Muscle layer of colon (tissue), 2 donors: ENCODE results near the gene ZBTB2.

Experiments used
- H3K27ac ChIP-seq: one replicate; pipeline ENCODE4 v1.7.0; 2013; ENCODE audit warnings: low read depth, mild to moderate bottlenecking, low read length, moderate library complexity
- H3K27me3 ChIP-seq, 2 donors: one replicate each; pipeline ENCODE4 v1.7.0; 2013; ENCODE audit warnings: low read length in 2 of 2, mild to moderate bottlenecking in 2 of 2; ENCODE audit not compliant: insufficient read depth in 2 of 2, control insufficient read depth in 1 of 2
- H3K36me3 ChIP-seq: one replicate; pipeline ENCODE4 v1.7.0; 2013; ENCODE audit warnings: mild to moderate bottlenecking, low read length; ENCODE audit not compliant: insufficient read depth
- H3K4me1 ChIP-seq: one replicate; pipeline ENCODE4 v1.7.0; 2013; ENCODE audit warnings: mild to moderate bottlenecking, low read length; ENCODE audit not compliant: insufficient read depth
- H3K4me3 ChIP-seq, 2 donors: one replicate each; pipeline ENCODE4 v1.7.0; 2013; ENCODE audit warnings: low read length in 2 of 2, low read depth in 1 of 2, mild to moderate bottlenecking in 1 of 2, moderate library complexity in 1 of 2
- H3K9ac ChIP-seq: one replicate; pipeline ENCODE4 v1.7.0; 2013; ENCODE audit warnings: low read length
- H3K9me3 ChIP-seq: one replicate; pipeline ENCODE4 v1.7.0; 2013; ENCODE audit warnings: mild to moderate bottlenecking, low read length
- donor health status: abdominal sarcoma.
- donor health status: Adenocarcinoma of cecum.

Gene ZBTB2

DNA sequence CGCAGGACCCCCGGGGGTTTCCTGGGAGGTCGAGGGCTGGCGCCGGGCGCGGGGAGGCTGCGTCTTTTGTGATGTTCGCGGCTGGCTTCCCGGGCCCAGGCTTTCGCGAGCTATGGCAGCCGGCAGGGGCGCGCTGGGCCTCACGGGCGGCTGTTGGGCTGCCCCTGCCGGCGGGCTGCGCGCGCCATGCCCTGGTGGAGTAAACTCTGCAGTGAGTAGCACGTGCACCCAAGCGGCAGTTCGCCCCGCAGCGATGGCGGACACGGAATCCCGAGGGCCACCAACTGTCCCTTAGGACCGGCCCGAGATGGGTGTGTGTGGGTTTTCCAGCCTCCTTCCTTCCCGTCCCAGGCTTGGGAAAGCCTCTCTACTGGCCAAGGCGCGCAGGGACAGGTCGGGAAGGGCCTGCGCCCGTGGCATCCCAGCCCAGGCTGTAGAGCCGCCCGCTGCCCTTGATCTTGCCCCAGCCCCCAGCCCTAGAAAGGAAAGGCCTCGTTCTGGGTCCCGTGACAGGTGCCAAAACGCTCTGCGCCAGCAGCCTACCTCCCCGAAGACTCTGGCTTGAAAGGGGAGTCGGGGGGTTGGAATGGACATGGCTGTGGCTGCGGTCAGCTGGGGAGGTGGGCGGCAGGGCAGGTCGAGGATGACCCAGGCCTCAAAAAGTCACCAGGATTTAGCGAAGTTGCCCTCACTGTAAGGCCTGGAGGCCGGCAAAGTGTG, 49.7 kb downstream of the ZBTB2 start:
- Histone ChIP-seq H3K4me1 (peaks cover 24% of the 10 kb centered on the region), H3K27me3 (no peaks in the 10 kb centered on the region), H3K9me3 (no peaks in the 10 kb centered on the region), H3K9ac (no peak overlapping the region), H3K36me3 (peaks cover 12% of the 10 kb centered on the region), H3K27ac (no peak overlapping the region), H3K4me3 (no peak overlapping the region)

DNA sequence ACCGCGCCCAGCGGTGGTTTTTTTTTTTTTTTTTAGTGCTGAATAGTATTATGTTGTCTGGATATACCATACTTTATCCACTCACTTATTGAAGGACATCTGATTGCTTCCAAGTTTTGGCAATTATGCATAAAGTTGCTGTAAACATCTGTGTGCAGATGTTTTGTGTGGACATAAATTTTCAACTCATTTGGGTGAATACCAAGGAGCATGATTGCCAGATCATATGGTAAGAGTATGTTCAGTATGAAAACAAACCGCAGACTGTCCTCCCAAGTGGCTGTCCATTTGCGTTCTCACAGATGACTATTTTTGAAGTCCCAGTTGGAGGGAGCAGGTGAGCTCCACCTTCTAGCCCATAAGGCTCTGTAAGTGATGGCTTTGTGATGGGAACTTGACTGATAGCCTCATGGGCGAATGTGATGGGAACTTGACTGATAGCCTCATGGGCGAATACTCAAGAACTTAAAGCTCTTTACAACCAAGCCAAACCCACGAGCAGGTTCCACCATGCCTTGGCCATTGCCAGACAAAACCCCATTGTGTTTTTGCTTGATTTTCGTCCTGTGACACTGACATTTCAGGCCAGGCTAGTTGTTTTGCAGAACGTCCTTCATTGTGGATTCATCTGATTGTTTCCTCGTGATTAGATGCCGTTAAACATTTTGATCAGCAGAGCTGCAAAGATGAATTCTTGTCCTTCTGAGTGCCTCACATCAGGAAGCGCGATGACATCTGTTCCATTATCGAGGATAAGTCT, 51.0 kb downstream of the ZBTB2 start:
- no peak overlapping the region for H3K27ac ChIP-seq
- H3K36me3 ChIP-seq, result peaks cover 17% of the 10 kb centered on the region
- no peaks in the 10 kb centered on the region for H3K27me3 ChIP-seq
- H3K4me1 ChIP-seq, result peaks cover 15% of the 10 kb centered on the region
- H3K4me3 ChIP-seq, result no peak overlapping the region
- no peak overlapping the region for H3K9ac ChIP-seq
- H3K9me3 ChIP-seq, result no peaks in the 10 kb centered on the region

DNA sequence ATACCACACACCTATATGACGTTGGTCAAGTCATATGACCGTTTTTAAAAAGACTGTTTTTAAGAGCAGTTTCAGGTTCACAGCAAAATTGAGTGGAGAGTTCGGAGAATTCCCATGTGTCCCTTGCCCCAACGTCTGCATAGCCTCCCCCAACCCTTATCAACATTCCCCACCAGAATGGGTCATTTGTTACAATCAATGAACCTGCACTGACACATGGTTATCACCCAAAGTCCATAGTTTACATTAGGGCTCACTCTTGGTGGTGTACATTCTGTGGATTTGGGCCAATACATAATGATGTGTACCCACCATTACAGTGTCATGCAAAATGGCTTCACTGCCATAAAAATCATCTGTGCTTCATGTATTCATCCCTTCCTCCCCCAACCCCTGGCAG, 52.0 kb downstream of the ZBTB2 start:
- H3K9ac ChIP-seq, result no peak overlapping the region
- H3K4me3 ChIP-seq, result no peak overlapping the region
- peaks cover 17% of the 10 kb centered on the region for H3K36me3 ChIP-seq
- H3K9me3 ChIP-seq, result no peaks in the 10 kb centered on the region
- H3K27me3 ChIP-seq, result no peaks in the 10 kb centered on the region
- H3K4me1 ChIP-seq, result peaks cover 15% of the 10 kb centered on the region
- no peak overlapping the region for H3K27ac ChIP-seq

- Histone ChIP-seq H3K4me1 (peaks cover 15% of the 10 kb centered on the region), H3K27ac (no peak overlapping the region)
Measured at GRCh38 chr6:151338651-151339200, 52.6 kb downstream of the ZBTB2 start.

DNA sequence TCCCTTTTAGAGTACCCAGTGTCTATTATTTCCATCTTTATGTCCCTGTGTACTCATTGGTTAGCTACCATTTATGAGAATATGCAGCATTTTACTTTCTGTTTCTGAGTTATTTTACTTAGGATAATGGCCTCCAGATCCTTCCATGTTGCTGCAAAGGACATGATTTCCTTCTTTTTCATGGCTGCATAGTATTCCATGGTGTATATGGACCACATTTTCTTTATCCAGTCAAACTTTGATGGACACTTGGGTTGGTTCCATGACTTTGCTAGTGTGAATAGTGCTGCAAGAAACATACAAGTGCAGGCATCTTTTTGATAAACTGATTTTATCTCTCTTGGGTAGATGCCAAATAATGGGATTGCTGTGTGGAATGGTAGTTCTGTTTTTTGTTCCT, 55.4 kb downstream of the ZBTB2 start:
- H3K27me3 ChIP-seq, result no peaks in the 10 kb centered on the region

More at GRCh38 chr6:151338651-151339200, 52.6 kb downstream of the ZBTB2 start:
- Histone ChIP-seq H3K4me3 (no peak overlapping the region), H3K9ac (no peak overlapping the region), H3K9me3 (no peaks in the 10 kb centered on the region), H3K27me3 (no peaks in the 10 kb centered on the region), H3K36me3 (peaks cover 17% of the 10 kb centered on the region)

GRCh38 chr6:151330130-151330696, 61.1 kb downstream of the ZBTB2 start:
- Histone ChIP-seq H3K9me3 (no peaks in the 10 kb centered on the region), H3K9ac (no peak overlapping the region), H3K4me1 (peaks cover 25% of the 10 kb centered on the region), H3K27ac (no peak overlapping the region), H3K4me3 (no peak overlapping the region), H3K27me3 (no peaks in the 10 kb centered on the region), H3K36me3 (peaks cover 8% of the 10 kb centered on the region)

More for the DNA sequence above, 55.4 kb downstream of the ZBTB2 start:
- H3K36me3 ChIP-seq, result peaks cover 24% of the 10 kb centered on the region
- peaks cover 9% of the 10 kb centered on the region for H3K4me1 ChIP-seq
- H3K4me3 ChIP-seq, result no peak overlapping the region
- no peaks in the 10 kb centered on the region for H3K9me3 ChIP-seq
- H3K27ac ChIP-seq, result no peak overlapping the region
- H3K9ac ChIP-seq, result no peak overlapping the region

- peak overlapping the region; percentile 42 for H3K27ac ChIP-seq
- no peak overlapping the region for H3K9ac ChIP-seq
- H3K27me3 ChIP-seq, result no peaks in the 10 kb centered on the region
- no peaks in the 10 kb centered on the region for H3K36me3 ChIP-seq
- no peaks in the 10 kb centered on the region for H3K9me3 ChIP-seq
- H3K4me1 ChIP-seq, result peaks cover 35% of the 10 kb centered on the region
- no peak overlapping the region for H3K4me3 ChIP-seq
Measured at GRCh38 chr6:151327101-151327500, 64.3 kb downstream of the ZBTB2 start.

GRCh38 chr6:151326116-151326825, 65.1 kb downstream of the ZBTB2 start:
- no peaks in the 10 kb centered on the region for H3K27me3 ChIP-seq
- H3K4me1 ChIP-seq, result peaks cover 35% of the 10 kb centered on the region
- no peaks in the 10 kb centered on the region for H3K9me3 ChIP-seq
- H3K36me3 ChIP-seq, result no peaks in the 10 kb centered on the region
- H3K27ac ChIP-seq, result peak overlapping the region; percentile 40
- H3K4me3 ChIP-seq, result peak overlapping the region; percentile 24 to 64
- peak overlapping the region; percentile 59 for H3K9ac ChIP-seq

DNA sequence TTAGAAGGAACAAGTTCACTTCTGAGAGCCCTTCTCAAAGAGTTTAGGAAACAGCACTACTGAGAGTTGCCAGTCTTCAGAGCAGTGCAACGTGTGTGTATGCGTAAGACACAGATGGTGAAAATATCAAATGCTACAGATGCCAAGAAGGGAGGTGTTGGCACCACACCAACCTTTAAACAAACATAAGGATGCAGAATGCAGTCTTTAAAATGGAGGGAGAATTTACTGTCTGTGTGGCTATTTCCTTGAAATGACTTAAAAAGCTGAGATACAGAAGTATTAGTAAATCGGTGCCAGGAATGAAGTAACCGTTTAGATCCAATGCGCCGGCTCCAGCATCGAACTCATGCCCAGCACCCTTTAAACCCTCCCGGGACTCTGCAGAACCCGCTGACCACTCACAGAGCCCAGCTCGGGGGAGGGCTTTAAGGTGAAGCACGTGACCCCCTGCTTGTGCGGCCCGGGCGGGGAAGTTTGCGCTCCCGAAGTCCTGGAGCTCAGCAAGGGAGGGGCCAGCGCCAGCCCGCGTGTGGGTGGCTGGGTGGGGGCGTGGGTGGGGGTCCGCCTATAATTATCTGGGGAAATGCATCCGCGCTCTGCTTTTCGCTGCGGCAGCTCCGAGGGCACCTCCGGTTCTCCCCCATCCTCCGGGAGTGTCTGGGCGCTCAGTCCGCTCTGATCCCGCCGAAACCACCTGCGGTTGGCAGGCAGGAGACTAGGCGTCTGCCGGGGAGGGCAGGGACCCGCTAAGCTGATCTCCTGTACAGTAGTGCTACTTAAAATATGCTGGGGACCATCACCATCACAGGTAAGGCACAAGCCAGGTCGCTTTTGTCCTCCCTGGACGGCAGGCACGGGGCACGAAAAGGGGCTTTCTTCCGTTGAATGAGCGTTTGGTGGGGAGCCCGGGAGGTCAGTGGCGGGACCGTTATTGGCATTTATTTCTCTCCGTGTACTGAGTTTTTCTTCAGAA, 66.0 kb downstream of the ZBTB2 start:
- H3K9ac ChIP-seq, result peak overlapping the region; percentile 59
- H3K27ac ChIP-seq, result peak overlapping the region; percentile 40
- H3K27me3 ChIP-seq, result no peaks in the 10 kb centered on the region
- peaks cover 34% of the 10 kb centered on the region for H3K4me1 ChIP-seq
- no peaks in the 10 kb centered on the region for H3K36me3 ChIP-seq
- H3K4me3 ChIP-seq, result peak overlapping the region; percentile 24 to 64
- no peaks in the 10 kb centered on the region for H3K9me3 ChIP-seq

GRCh38 chr6:151324488-151324825, 66.9 kb downstream of the ZBTB2 start:
- Histone ChIP-seq H3K9ac (peak overlapping the region; percentile 58), H3K27ac (peak overlapping the region; percentile 78), H3K36me3 (no peaks in the 10 kb centered on the region), H3K4me3 (peak overlapping the region in 1 of 2 donors; percentile 64), H3K27me3 (no peaks in the 10 kb centered on the region), H3K9me3 (no peaks in the 10 kb centered on the region), H3K4me1 (peaks cover 28% of the 10 kb centered on the region)
